GM18868 (cell line): ENCODE data around the gene PPAN.

Experiments
- ATAC-seq: cut with Tn5 transposase; IDR thresholded peaks from one replicate; pipeline ENCODE4 v1.9.1; 2021; ENCODE audit warnings: mild to moderate bottlenecking, moderate library complexity; ENCODE audit not compliant: unreplicated experiment

The PPAN gene

DNA sequence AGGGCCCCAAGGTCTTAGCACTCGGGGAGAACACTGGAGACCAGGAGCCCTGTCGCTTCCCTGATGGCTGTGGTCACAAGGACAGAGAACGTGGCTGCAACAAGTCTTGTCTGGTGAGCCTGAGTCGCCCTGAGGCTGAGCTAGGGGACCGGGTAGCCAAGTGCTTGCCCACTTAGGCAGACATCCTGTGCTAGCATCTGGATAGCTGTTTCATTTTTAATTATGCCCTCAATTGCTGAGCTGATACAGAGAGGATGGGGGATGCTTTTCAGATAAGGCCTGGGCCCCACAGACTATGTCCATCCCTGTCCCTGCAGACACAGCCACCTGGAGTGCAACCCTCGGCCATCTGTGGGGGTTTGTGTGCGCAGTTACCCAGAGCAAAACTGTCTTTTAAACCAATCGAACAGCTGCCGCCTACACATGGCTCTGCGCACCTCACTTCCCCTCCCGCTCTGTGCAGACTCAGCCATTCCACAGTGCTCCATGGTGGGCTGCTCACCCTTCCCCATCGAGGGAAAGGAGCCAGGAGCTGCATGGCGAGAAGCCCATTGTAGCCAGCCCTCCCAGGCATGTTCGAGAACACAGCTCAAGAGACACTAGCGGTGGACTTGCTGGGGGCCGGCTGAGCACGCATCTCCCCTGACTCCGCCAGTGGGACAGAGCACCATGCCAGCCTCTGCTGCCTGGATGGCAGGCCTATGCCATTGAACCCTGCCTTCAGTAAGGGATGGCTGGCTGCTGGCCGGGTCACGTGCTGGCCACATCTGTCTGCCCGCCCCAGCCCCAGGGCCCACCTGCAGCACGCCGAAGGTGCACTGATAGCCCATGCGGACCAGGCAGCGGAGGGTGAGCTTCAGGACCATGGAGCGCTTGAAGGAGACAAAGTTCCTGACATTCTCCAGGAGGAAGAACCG is 33.0 kb downstream of the PPAN start:
- no peak for ATAC-seq

DNA sequence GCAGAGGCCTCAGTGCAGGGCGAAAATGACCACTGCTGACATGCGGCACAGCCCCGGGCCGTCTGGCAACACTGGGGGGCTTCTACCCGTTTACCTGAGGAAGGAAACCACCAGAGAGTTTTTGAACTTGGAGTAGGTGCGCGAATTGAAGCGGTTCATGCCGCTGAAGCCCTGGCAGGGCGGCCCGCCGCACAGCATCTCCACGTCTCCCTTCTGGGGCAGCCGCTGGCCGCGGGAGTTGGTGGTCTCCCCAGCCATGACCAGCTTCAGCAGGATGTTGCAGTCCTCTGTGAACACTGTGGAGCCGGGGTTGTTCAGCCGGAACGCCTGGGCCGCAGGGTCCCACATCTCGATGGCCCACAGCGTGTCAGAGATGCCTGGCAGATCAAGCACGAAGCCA is 33.8 kb downstream of the PPAN start:
- no peak for ATAC-seq

DNA sequence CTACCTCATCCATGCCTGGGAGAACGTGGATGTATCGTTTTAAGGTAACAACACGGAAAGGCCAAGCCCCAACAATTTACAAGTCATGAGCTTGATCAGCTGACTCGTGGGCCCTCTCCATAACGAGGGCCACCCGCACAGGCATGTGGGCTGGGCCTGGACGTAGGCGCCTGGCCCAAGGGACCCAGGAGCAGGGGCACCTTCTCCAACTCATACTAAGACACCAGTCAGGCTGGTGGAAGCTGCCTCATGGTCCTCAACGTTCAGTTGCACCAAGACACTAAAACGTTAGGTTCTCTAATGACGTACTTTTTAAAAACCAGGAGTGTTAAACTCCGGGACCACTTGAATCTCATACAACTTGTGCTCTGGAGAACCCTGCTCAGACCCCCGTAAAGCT is 35.3 kb downstream of the PPAN start:
- ATAC-seq, result no peak

DNA sequence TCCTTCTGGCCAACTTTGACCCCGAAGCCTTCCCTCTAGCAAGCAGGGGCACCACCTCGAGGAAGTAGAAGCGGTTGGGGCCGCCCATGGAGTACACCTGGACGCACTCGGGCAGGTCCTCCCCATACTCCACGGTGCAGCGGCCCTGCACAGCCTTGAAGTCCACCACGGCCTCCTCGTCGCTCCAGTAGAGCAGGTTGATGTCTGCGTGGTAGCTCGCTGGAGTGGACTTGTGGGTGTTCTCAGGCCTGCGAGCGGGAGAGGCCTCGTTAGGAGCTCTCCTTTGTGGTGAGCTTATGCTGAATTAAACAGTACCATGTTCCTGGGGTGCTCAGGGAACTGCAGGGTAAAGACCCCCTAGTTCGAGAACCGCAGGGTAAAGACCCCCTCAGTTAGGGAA is 35.8 kb downstream of the PPAN start:
- no peak for ATAC-seq

DNA sequence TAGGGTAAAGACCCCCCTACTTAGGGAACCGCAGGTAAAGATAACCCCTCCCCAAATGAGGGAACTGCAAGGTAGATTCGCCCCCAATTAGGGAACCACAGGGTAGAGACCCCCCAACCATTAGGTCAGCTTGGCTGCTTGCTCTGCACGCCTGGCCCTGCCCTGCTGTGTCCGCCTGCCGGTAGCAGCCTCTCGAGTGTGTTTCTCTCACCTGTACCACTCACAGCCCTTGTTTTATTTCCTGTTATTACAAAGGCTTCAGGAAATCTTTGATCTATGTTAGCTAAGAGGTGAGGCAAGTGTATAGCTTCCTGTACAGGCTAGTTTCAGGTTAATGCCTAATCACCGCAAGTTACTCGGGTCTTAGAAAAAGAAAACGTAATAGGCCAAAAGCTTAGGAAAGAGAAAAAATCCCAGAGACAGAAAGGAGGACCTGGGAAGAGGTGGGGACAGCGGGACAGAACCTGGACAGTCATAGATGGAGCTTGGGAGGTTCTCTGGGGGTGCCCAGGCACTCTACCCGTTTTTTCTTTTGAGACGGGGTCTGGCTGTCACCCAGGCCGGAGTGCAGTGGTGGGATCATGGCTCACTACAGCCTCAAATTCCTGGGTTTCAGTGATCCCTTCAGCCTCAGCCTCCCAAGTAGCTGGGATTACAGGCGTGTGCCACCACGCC is 36.7 kb downstream of the PPAN start:
- ATAC-seq, result no peak

DNA sequence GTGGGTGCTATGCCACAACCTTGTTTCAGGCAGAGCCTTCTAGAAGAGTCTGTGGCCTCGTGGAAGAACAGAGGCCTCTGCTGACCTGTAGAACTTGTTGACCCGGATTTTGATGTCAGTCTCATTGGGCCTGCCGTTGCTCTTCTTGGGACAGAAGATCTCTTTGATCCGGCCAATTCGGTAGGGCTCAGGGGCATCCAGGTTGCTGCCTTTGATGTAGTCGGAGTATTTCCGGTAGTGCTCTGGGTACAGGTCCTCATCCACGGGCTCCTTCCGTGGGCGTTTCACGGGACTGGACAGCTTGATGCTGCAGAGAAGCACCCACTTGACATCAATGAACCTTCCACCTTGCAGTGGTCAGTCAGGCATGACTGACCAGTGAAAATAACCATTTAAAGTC is 37.5 kb downstream of the PPAN start:
- ATAC-seq, result no peak

DNA sequence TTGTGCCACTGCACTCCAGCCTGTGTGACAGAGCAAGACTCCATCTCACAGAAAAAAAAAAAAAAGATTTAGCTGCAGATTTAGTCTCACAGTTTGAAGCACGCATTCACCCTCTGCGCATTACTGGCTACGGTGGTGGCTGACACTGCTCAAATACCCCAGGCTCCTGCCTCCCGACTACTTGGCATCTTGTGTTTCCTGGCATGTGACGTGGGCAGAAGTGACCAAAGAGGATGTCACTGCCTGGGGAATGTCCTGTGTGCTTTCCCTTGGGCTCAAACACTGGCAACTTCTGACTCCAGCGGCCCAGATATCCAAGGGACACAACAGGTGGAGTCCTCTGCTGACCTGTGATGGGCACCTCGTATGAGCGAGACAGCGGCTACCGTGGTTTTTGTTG is 38.2 kb downstream of the PPAN start:
- no peak for ATAC-seq

DNA sequence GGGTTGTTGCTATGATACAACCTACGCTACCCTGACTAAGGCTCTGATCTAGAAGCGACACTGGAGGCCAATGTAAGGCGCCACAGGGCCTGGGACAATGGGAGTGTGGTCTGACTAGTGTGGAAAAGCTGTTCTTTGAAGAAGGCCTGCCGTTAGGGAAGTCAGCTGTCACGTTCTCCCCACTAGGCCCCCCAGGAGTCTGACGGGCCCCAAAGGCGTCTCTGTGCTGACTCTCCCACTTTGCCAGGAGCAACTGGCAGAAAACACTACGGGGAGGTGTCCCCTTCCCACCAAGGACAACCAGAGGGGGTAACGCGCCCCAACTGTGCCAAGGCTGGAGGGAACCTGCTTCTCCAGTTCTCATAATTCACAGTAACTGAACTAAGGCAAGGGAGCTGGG is 38.9 kb downstream of the PPAN start:
- no peak for ATAC-seq

DNA sequence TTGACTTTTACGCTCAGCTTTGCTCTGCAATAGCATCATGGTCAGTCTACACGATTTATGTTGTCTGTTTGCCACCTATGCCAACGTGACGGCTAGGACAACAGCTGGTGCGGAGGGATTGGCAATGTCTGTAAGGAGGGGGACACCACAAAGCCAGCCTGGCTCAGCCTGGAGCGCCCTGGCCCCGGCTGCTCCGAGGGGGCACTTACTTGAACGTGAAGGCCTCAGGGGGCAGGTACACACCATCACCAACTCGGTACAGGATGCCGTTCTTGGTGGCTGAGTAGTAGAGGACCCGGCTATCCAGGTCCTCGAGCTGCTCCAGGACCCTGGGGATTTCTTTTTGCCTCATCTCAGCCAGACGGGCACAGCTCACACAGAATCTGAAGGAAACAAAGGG is 40.0 kb downstream of the PPAN start:
- ATAC-seq, result no peak

DNA sequence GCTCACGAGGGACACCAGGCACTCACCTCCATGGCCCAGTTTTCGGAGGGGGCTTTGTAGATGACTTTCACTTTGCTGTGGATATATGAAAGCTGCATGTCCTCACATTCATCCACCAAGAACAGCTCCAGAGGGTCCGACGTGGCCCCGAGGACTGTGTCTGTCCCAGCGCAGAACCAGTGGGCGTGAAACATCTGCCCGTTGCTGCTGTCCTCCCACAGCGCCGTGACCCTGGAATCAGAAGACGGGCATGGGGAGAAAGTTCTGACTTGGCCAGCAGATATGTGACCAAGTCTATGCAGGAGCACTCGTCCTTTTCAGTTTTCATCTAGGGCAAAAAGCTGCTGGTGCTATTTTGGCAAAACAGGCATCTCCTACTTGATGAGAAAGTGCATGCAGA is 43.3 kb downstream of the PPAN start:
- no peak for ATAC-seq

DNA sequence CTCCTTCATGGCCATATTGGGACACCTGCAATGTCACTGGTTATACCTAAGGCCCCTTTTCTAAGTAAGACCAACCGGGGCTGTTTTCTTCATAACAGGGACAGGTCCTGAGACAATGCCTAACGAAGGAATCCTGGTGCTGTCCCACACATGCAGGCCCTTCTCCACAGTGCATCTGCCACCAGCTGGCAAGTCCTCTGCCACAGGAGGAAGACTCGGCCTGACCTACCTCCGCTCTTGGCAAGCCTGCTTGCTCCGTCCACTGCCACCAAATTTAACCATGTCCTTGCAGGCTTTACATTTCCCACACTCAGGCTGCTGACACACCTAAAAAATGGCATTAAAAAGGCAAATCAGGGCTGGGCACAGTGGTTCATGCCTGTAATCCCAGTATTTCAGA is 45.4 kb downstream of the PPAN start:
- no peak for ATAC-seq

DNA sequence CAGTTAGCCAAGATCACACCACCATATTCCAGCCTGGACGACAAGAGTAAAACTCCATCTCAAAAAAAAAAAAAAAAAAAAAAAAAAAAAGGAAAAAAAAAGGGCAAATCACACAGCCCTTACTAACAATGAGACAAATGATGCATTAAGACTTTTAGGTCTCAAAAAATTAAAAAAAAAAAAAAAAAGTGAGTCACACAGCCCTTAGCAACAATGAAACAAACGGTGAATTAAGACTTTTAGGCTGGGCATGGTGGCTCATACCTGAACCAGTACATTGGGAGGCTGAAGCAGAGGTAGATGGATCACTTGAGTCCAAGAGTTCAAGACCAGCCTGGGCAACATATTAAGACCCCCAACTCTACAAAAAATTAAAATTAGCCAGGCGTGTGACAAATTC is 45.9 kb downstream of the PPAN start:
- no peak for ATAC-seq

DNA sequence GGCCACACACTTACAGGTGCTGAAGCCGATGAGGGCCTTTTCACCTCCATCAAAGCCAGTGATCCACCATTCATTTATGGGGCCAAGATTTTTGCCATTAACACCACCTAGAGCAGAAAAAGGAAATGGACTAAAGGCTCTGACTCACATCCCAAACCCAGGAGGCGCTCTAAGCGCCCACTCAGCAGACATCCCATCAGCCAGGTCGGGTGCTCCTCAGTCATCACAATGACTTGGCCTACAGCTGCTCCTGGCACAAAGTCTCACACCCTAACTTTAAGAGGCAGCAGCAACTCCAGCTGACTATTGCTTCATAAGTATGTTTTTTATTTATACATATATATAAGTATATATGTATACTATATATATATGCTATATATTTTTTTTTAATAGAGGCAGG is 49.7 kb downstream of the PPAN start:
- ATAC-seq, result no peak

DNA sequence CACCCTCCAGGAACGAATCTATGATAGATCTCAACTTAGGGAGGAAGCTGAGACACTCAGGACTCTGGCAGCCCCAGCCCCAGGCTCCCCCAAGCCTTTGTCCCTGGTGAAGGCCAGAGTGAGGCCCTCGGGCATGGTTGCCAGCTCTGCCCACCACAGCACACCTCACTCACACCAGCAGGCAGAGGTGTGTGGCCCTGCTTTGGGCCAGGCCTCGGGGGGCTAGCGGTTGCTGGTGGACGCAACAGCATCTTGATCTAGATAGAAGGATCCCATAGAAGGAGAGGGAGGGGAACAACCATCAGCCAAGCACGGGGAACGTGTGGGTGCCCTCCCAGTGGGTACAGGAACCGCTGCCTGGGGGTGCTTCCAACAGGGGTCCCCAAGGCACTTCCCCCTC is 51.9 kb downstream of the PPAN start:
- ATAC-seq, result no peak

DNA sequence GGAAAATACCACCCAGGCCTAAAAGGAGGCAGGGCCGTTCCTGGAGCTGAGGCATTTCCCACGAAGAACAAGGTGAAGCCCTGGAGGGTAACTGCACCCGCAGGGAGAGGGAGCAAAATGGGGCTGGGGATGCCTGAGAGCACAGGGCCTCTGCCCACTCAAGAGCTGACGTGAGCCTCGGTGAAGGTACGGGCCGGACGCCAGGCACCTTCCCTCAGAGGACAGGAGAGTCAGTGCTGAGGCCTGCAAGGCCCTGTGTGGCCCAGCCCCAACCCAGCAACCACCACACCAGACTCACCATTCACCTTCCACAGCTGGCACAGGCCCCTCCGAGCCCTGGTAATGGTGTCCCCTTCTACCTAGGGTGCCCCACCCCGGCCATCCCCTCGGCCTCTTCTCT is 52.3 kb downstream of the PPAN start:
- no peak for ATAC-seq

DNA sequence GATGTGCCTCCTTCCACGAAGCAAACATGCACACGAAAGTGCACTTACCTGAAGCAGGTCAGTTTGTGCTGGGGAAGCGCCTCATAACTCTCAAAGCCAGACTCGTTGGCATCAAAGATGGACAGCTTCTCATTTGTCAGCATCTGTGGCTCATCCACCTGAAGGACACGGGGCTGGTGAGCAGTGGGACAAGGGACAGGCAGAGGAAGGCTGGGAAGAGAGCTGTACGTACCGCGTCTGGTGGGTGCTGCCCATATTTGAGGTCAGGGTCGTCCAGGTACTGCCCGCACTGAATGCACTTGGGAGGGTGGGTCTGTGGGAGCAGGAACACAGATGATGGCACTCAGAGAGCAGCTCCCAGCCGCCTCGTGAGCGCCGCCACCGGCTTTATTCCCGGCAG is 53.4 kb downstream of the PPAN start:
- no peak for ATAC-seq
